B cell (primary cell): ENCODE data around the gene S100A4. TPM values are rescaled to one million over a fixed set of nuclear protein-coding genes. Genes with fewer than 3 reads are reported as not detected.

Experiments used
- ATAC-seq: fragments of 200-7000 bp; cut with Tn5 transposase; one replicate; pipeline ENCODE4 v1.10.0; 2021; ENCODE audit warnings: low read depth, mild to moderate bottlenecking, moderate number of reproducible peaks, moderate library complexity
- CTCF ChIA-PET: fragments of 350-600 bp; sonication (Branson Sonifier 250); formaldehyde crosslinking; loops from one replicate; lab custom pipeline; 2021; ENCODE audit warnings: antibody characterized with exemption, inconsistent platforms; lab: Charles Lee
- POLR2A ChIA-PET: fragments of 350-600 bp; sonication (Branson Sonifier 250); formaldehyde crosslinking; loops from one replicate; lab custom pipeline; 2021; ENCODE audit warnings: antibody characterized with exemption; lab: Charles Lee
- DNase-seq: peaks from one replicate; pipeline ENCODE4 v3.0.0; 2013
- H2AFZ ChIP-seq: 2 replicates; pipeline ENCODE4 v1.6.1; 2012; ENCODE audit warnings: mild to moderate bottlenecking, low read depth, low read length; ENCODE audit not compliant: insufficient read depth, poor library complexity, severe bottlenecking
- H3K27ac ChIP-seq, 2 donors: 1 replicate in 1 of 2; 2 replicates in 1 of 2; pipeline ENCODE4 v1.5.1; 2012 to 2013; ENCODE audit warnings: low read length in 2 of 2, mild to moderate bottlenecking in 2 of 2, moderate library complexity in 1 of 2
- H3K27me3 ChIP-seq, 4 experiments: fragments of 200-600 bp in 1 of 4; sonication (generic) in 1 of 4; replicated peaks in 1 of 4; 1 replicate in 2 of 4; 2 replicates in 2 of 4; pipeline versions ENCODE4 v1.6.1 to v1.7.0; 2013 to 2016; ENCODE audit warnings: low read length in 3 of 4, mild to moderate bottlenecking in 2 of 4, mixed read lengths in 1 of 4, moderate library complexity in 1 of 4; ENCODE audit not compliant: insufficient read depth in 4 of 4, control insufficient read depth in 3 of 4; ENCODE audit errors: control extremely low read depth in 1 of 4
- H3K36me3 ChIP-seq, 2 experiments: replicated peaks in 1 of 2; 1 replicate in 1 of 2; 2 replicates in 1 of 2; pipeline versions ENCODE4 v1.6.1 to v1.7.1; 2013; ENCODE audit warnings: low read length in 1 of 2; ENCODE audit not compliant: insufficient read depth in 2 of 2, control insufficient read depth in 1 of 2; ENCODE audit errors: control extremely low read depth in 1 of 2, extremely low read depth in 1 of 2
- H3K4me1 ChIP-seq, 2 donors: fragments of 200-600 bp in 1 of 2; sonication (generic) in 1 of 2; 1 replicate in 1 of 2; 2 replicates in 1 of 2; pipeline versions ENCODE4 v1.5.1 to v1.6.1; 2013 to 2017; ENCODE audit warnings: low read length in 2 of 2; ENCODE audit not compliant: control insufficient read depth in 2 of 2, insufficient read depth in 2 of 2
- H3K4me2 ChIP-seq: replicated peaks from 2 replicates; pipeline ENCODE3; 2012; ENCODE audit warnings: mild to moderate bottlenecking, low read depth, low read length; ENCODE audit not compliant: poor library complexity, severe bottlenecking
- H3K4me3 ChIP-seq, 5 experiments: fragments of 200-600 bp in 1 of 5; sonication (generic) in 1 of 5; 1 replicate in 3 of 5; 2 replicates in 2 of 5; pipeline versions ENCODE4 v1.5.1 to v1.7.0; 2011 to 2016; ENCODE audit warnings: low read length in 4 of 5, mild to moderate bottlenecking in 4 of 5, low read depth in 2 of 5, control low read depth in 1 of 5, moderate library complexity in 1 of 5; ENCODE audit not compliant: insufficient read depth in 1 of 5; ENCODE audit errors: control extremely low read depth in 1 of 5, extremely low read depth in 1 of 5
- H3K79me2 ChIP-seq: fragments of 200-600 bp; sonication (generic); one replicate; pipeline ENCODE4 v1.6.0; 2016; ENCODE audit warnings: low read length; ENCODE audit not compliant: control insufficient read depth, insufficient read depth
- H3K9ac ChIP-seq: fragments of 200-600 bp; sonication (generic); 2 replicates; pipeline ENCODE4 v1.6.1; 2017; ENCODE audit warnings: mild to moderate bottlenecking, low read length, moderate library complexity
- H3K9me3 ChIP-seq, 3 donors: one replicate each; pipeline versions ENCODE4 v1.6.1 to v1.7.1; 2013; ENCODE audit warnings: low read length in 2 of 3; ENCODE audit not compliant: control insufficient read depth in 2 of 3, insufficient read depth in 1 of 3; ENCODE audit errors: control extremely low read depth in 1 of 3
- H4K20me1 ChIP-seq: 2 replicates; pipeline ENCODE4 v1.6.0; 2012; ENCODE audit warnings: mild to moderate bottlenecking, low read length; ENCODE audit not compliant: insufficient read depth, control insufficient read depth, poor library complexity, severe bottlenecking
- H3K27ac Mint-ChIP-seq: one replicate; pipeline ENCODE4 v1.8.0; 2021; ENCODE audit warnings: mixed read lengths
- H3K27me3 Mint-ChIP-seq: one replicate; pipeline ENCODE4 v1.8.0; 2021; ENCODE audit warnings: mixed read lengths
- H3K4me1 Mint-ChIP-seq: one replicate; pipeline ENCODE4 v1.8.0; 2021; ENCODE audit warnings: mixed read lengths
- H3K4me3 Mint-ChIP-seq: one replicate; pipeline ENCODE4 v1.8.0; 2021; ENCODE audit warnings: mixed read lengths
- H3K9me3 Mint-ChIP-seq: one replicate; pipeline ENCODE4 v1.8.0; 2022; ENCODE audit warnings: mixed read lengths; ENCODE audit not compliant: insufficient read depth
- EZH2 ChIP-seq: IDR thresholded peaks from 2 replicates; pipeline ENCODE4 v1.6.1; 2012; ENCODE audit warnings: borderline replicate concordance, low read depth, mild to moderate bottlenecking, moderate library complexity, low read length; ENCODE audit not compliant: insufficient read depth, poor library complexity, severe bottlenecking
- WGBS: methylation state at CpG from one replicate; pipeline ENCODE4 v1.1.5; 2013; ENCODE audit warnings: missing lambda C conversion rate; ENCODE audit not compliant: insufficient coverage; 5-methylcytosine and 5-hydroxymethylcytosine counted together
- intact Hi-C: fragments of 100-400 bp; cut with micrococcal nuclease; formaldehyde crosslinking; loops from one replicate; pipeline ENCODE4 v1.10.0; 2022
- polyA plus RNA-seq: library from polyadenylated mRNA; depleted of rRNA; stranded (reverse); fragments of >200 nt; gene quantifications from 2 replicates; pipeline ENCODE4 v1.2.3, GENCODE V29; 2012
- total RNA-seq, 2 donors: library from RNA; stranded (reverse); fragments of 120-200 nt in 1 of 2; gene quantifications; 1 replicate in 1 of 2; 2 replicates in 1 of 2; pipeline versions ENCODE4 v1.2.3 to v1.2.4, GENCODE V29; 2013 to 2022
- TF ChIP-seq, protein P1 (sequence below): fragments of 200-600 bp; IDR thresholded peaks from one replicate; pipeline ENCODE4 v1.8.0; 2022; ENCODE audit warnings: antibody characterized with exemption, mild to moderate bottlenecking

The S100A4 gene
- total and polyA plus RNA-seq, 2 donors (not counting 1 experiment from before 2014, with no cell fraction given), result 62.7 to 150 TPM

DNA sequence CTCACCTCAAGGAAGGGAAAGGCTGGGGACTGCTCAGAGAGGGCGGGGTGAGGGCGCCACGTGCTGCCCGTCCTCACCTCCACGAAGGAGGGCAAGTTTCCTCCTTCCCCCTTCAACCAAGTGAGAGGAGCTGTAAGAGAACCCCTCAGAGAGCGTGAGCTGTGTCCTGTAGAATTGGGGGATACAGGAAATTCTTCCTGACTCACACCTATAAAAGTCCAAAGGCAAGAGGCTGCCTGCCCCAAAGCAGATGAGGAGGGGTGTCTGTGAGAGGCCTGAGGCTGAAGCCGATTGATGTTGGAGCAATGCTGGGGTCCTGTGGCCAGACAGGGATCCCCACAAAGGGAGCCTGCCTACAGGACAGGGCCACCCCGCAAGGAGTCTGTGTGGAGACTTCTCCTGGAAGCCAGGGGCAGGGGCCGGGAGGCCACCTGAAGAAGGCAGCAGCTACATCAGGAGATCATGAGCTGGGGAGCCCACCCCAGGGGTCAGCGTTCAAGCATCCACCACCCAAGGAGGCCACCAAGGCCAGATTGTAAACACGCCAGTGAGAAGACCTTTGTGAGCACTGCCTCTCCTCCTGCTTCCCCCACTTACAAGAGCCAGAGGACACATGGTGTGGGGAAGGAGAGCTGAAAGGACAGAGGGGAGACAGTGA lies 37.6 kb downstream of the S100A4 start:
- DNase-seq, result no peak
- Mint-ChIP-seq H3K27ac (no peak overlapping the region), H3K27me3 (no peaks in the 10 kb centered on the region), H3K9me3 (no peaks in the 10 kb centered on the region), H3K4me1 (no peaks in the 10 kb centered on the region), H3K4me3 (no peak overlapping the region)
- Histone ChIP-seq H3K4me3 (no peak overlapping the region), H2AFZ (no peak overlapping the region), H3K9me3 (no peaks in the 10 kb centered on the region), H3K9ac (no peak overlapping the region), H3K4me1 (no peaks in the 10 kb centered on the region), H3K4me2 (no peak overlapping the region), H3K36me3 (no peaks in the 10 kb centered on the region), H3K27ac (no peak overlapping the region), H3K79me2 (no peaks in the 10 kb centered on the region), H4K20me1 (no peaks in the 10 kb centered on the region), H3K27me3 (no peaks in the 10 kb centered on the region)
- TF ChIP-seq, protein P1, sequence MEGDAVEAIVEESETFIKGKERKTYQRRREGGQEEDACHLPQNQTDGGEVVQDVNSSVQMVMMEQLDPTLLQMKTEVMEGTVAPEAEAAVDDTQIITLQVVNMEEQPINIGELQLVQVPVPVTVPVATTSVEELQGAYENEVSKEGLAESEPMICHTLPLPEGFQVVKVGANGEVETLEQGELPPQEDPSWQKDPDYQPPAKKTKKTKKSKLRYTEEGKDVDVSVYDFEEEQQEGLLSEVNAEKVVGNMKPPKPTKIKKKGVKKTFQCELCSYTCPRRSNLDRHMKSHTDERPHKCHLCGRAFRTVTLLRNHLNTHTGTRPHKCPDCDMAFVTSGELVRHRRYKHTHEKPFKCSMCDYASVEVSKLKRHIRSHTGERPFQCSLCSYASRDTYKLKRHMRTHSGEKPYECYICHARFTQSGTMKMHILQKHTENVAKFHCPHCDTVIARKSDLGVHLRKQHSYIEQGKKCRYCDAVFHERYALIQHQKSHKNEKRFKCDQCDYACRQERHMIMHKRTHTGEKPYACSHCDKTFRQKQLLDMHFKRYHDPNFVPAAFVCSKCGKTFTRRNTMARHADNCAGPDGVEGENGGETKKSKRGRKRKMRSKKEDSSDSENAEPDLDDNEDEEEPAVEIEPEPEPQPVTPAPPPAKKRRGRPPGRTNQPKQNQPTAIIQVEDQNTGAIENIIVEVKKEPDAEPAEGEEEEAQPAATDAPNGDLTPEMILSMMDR, result no peak
- no peak for TF ChIP-seq EZH2
- no peak for ATAC-seq
- ChIA-PET POLR2A (no interaction called here), CTCF (interaction anchor here (0.7 to 11.1 kb wide), 7 partner anchors 8 to 62 kb away, joined by 3 to 227 read pairs (median 4); partner anchors contain the start of gene S100A2)
- 98% methylated on average over 3 of the region's 11 CpGs for WGBS
- intact Hi-C loops, result no loop called here

DNA sequence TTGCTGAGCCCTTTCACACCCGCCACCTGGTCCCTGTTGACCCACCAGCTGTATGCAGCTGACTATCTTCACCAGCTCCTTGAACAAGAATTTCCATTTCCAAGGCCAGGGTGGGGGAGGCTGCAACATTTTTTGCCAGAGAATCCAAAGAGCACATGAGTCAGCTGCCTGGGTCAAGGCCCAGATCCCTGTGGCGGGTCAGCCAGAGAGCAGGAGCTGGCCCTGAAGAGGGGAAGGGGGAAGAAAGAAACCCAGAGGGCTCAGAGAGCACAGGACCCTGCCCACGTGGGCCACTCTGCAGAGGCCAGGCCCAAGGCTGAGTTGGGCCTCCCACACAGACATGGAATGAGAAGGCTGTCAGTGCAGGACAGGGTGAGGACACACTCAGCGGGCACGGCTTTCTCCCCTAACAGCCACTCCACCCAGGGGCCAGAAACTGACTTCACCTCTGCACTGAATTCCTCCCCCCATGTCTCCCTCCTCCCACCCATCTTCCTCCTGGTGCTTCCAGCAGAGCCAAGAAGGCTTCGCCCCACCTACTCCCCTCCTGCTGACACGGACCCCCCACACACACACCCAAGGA lies 38.7 kb downstream of the S100A4 start:
- Histone ChIP-seq H3K4me1 (no peaks in the 10 kb centered on the region), H3K4me3 (no peak overlapping the region), H3K79me2 (no peaks in the 10 kb centered on the region), H3K4me2 (no peak overlapping the region), H2AFZ (no peak overlapping the region), H3K27me3 (no peaks in the 10 kb centered on the region), H3K27ac (no peak overlapping the region), H3K9me3 (no peaks in the 10 kb centered on the region), H3K9ac (no peak overlapping the region), H3K36me3 (no peaks in the 10 kb centered on the region), H4K20me1 (no peaks in the 10 kb centered on the region)
- ChIA-PET POLR2A (no interaction called here), CTCF (interaction anchor here (5.9 to 11.1 kb wide), 2 partner anchors 59 to 63 kb away, joined by 36 to 227 read pairs; partner anchors contain the start of gene S100A2)
- no peak for DNase-seq
- no peak overlapping the region for H3K27ac Mint-ChIP-seq
- TF ChIP-seq, protein P1, result no peak
- no peak for TF ChIP-seq EZH2
- no peaks in the 10 kb centered on the region for H3K9me3 Mint-ChIP-seq
- no peak overlapping the region for H3K4me3 Mint-ChIP-seq
- WGBS, result 92% methylated on average over 6 of the region's 7 CpGs
- intact Hi-C loops, result no loop called here
- H3K4me1 Mint-ChIP-seq, result no peaks in the 10 kb centered on the region
- peaks cover 3% of the 10 kb centered on the region for H3K27me3 Mint-ChIP-seq
- ATAC-seq, result no peak
